H9 (cell line): ENCODE results near the gene PPTC7. TPM values are rescaled to one million over a fixed set of nuclear protein-coding genes. Genes with fewer than 3 reads are reported as not detected.

Experiments used
- DNase-seq: peaks from one replicate; pipeline ENCODE4 v3.0.0-alpha.2; 2017
- H2AFZ ChIP-seq: one replicate; pipeline ENCODE4 v1.6.1; 2013; ENCODE audit warnings: mild to moderate bottlenecking, low read length, control low read depth, moderate library complexity
- H2AK5ac ChIP-seq: 2 replicates; pipeline ENCODE4 v1.6.1; 2013; ENCODE audit warnings: low read length, control low read depth, mixed read lengths; ENCODE audit not compliant: insufficient read length
- H2BK120ac ChIP-seq: one replicate; pipeline ENCODE4 v1.6.1; 2013; ENCODE audit warnings: low read depth, mild to moderate bottlenecking, low read length, control low read depth, inconsistent platforms; ENCODE audit not compliant: poor library complexity, severe bottlenecking
- H2BK12ac ChIP-seq: 2 replicates; pipeline ENCODE4 v1.6.1; 2013; ENCODE audit warnings: low read length, control low read depth, mixed read lengths, low read depth; ENCODE audit not compliant: insufficient read length
- H2BK15ac ChIP-seq: 2 replicates; pipeline ENCODE4 v1.6.1; 2013; ENCODE audit warnings: low read depth, low read length, control low read depth
- H2BK20ac ChIP-seq: one replicate; pipeline ENCODE4 v1.6.1; 2013; ENCODE audit warnings: low read depth, mild to moderate bottlenecking, low read length, control low read depth, inconsistent platforms; ENCODE audit not compliant: poor library complexity, severe bottlenecking
- H2BK5ac ChIP-seq: 2 replicates; pipeline ENCODE4 v1.6.1; 2013; ENCODE audit warnings: low read length, control low read depth, mixed read lengths; ENCODE audit not compliant: insufficient read length
- H3K14ac ChIP-seq: 2 replicates; pipeline ENCODE4 v1.6.1; 2013; ENCODE audit warnings: low read length, control low read depth; ENCODE audit not compliant: insufficient read depth
- H3K18ac ChIP-seq: 2 replicates; pipeline ENCODE4 v1.6.1; 2013; ENCODE audit warnings: low read depth, mild to moderate bottlenecking, mixed read lengths, low read length, control low read depth; ENCODE audit not compliant: insufficient read length
- H3K23ac ChIP-seq: 2 replicates; pipeline ENCODE4 v1.6.1; 2013; ENCODE audit warnings: low read length, control low read depth, mixed read lengths, low read depth; ENCODE audit not compliant: insufficient read length
- H3K23me2 ChIP-seq: 2 replicates; pipeline ENCODE4 v1.6.1; 2013; ENCODE audit warnings: low read depth, mild to moderate bottlenecking, mixed read lengths, low read length, control low read depth; ENCODE audit not compliant: insufficient read length, poor library complexity, severe bottlenecking
- H3K27ac ChIP-seq: 2 replicates; pipeline ENCODE4 v1.5.1; 2013; ENCODE audit warnings: low read length, control low read depth, mixed read lengths, low read depth; ENCODE audit not compliant: insufficient read length
- H3K27me3 ChIP-seq: 2 replicates; pipeline ENCODE4 v1.6.1; 2013; ENCODE audit warnings: low read length, control low read depth, inconsistent platforms; ENCODE audit not compliant: insufficient read depth
- H3K4ac ChIP-seq: 2 replicates; pipeline ENCODE4 v1.6.1; 2013; ENCODE audit warnings: low read depth, mild to moderate bottlenecking, control low read depth, inconsistent platforms, low read length, moderate library complexity
- H3K4me1 ChIP-seq: 2 replicates; pipeline ENCODE4 v1.6.1; 2013; ENCODE audit warnings: low read length, control low read depth, inconsistent platforms; ENCODE audit not compliant: insufficient read depth
- H3K4me2 ChIP-seq: 2 replicates; pipeline ENCODE4 v1.6.1; 2013; ENCODE audit warnings: low read length, control low read depth, mixed read lengths; ENCODE audit not compliant: insufficient read length, insufficient read depth
- H3K56ac ChIP-seq: 2 replicates; pipeline ENCODE4 v1.6.1; 2013; ENCODE audit warnings: low read depth, mild to moderate bottlenecking, mixed read lengths, low read length, control low read depth; ENCODE audit not compliant: insufficient read length
- H3K79me1 ChIP-seq: 2 replicates; pipeline ENCODE4 v1.6.1; 2013; ENCODE audit warnings: low read depth, mild to moderate bottlenecking, moderate library complexity, low read length, control low read depth, inconsistent platforms; ENCODE audit not compliant: insufficient read depth, poor library complexity, severe bottlenecking
- H3K79me2 ChIP-seq: 2 replicates; pipeline ENCODE4 v1.6.1; 2013; ENCODE audit warnings: low read length, control low read depth, inconsistent platforms; ENCODE audit not compliant: insufficient read depth
- H3K9ac ChIP-seq: 2 replicates; pipeline ENCODE4 v1.6.1; 2013; ENCODE audit warnings: low read length, control low read depth, mixed read lengths; ENCODE audit not compliant: insufficient read length; ENCODE audit errors: extremely low read depth
- H3K9me3 ChIP-seq: one replicate; pipeline ENCODE4 v1.6.1; 2013; ENCODE audit warnings: low read depth, low read length, inconsistent platforms; ENCODE audit not compliant: control insufficient read depth
- H3T11ph ChIP-seq: one replicate; pipeline ENCODE4 v1.6.1; 2013; ENCODE audit warnings: mild to moderate bottlenecking, low read length, control low read depth, inconsistent platforms
- H4K20me1 ChIP-seq: one replicate; pipeline ENCODE4 v1.6.1; 2013; ENCODE audit not compliant: control insufficient read depth, insufficient read length, insufficient read depth
- H4K5ac ChIP-seq: 2 replicates; pipeline ENCODE4 v1.6.1; 2013; ENCODE audit warnings: low read depth, mild to moderate bottlenecking, mixed read lengths, low read length, control low read depth; ENCODE audit not compliant: insufficient read length
- H4K8ac ChIP-seq: replicated peaks from 2 replicates; pipeline ENCODE4 v1.6.1; 2013; ENCODE audit warnings: low read length, control low read depth, mixed read lengths, low read depth; ENCODE audit not compliant: insufficient read length
- H4K91ac ChIP-seq: 2 replicates; pipeline ENCODE4 v1.6.1; 2013; ENCODE audit warnings: low read depth, mild to moderate bottlenecking, moderate library complexity, mixed read lengths, low read length, control low read depth; ENCODE audit not compliant: insufficient read length
- H3K27ac Mint-ChIP-seq, 3 experiments: 2 replicates in 2 of 3; 3 replicates in 1 of 3; pipeline ENCODE4 v1.8.0; 2020 to 2021; ENCODE audit warnings: mixed read lengths in 3 of 3, mild to moderate bottlenecking in 1 of 3, moderate library complexity in 1 of 3
- H3K27me3 Mint-ChIP-seq: 2 replicates; pipeline ENCODE4 v1.8.0; 2021; ENCODE audit warnings: low read depth, mild to moderate bottlenecking, moderate library complexity, mixed read lengths
- H3K36me3 Mint-ChIP-seq, 3 experiments: 2 replicates in 2 of 3; 3 replicates in 1 of 3; pipeline ENCODE4 v1.8.0; 2020 to 2021; ENCODE audit warnings: low read depth in 3 of 3, mixed read lengths in 3 of 3; ENCODE audit not compliant: insufficient read depth in 1 of 3
- H3K4me1 Mint-ChIP-seq, 2 experiments: 2 replicates each; pipeline ENCODE4 v1.8.0; 2020; ENCODE audit warnings: mixed read lengths in 2 of 2
- H3K4me3 Mint-ChIP-seq, 2 experiments: 2 replicates in 1 of 2; 3 replicates in 1 of 2; pipeline ENCODE4 v1.8.0; 2020 to 2021; ENCODE audit warnings: mild to moderate bottlenecking in 2 of 2, mixed read lengths in 2 of 2, moderate library complexity in 1 of 2
- H3K9me3 Mint-ChIP-seq, 2 experiments: 2 replicates in 1 of 2; 3 replicates in 1 of 2; pipeline ENCODE4 v1.8.0; 2020; ENCODE audit warnings: mild to moderate bottlenecking in 2 of 2, mixed read lengths in 2 of 2, moderate library complexity in 1 of 2
- CTCF ChIP-seq: fragments of 200-600 bp; sonication (generic); conservative IDR thresholded peaks from 3 replicates; pipeline ENCODE4 v1.8.0; 2021; ENCODE audit warnings: antibody characterized with exemption, mild to moderate bottlenecking
- WGBS: extraction: QIAGEN DNeasy Blood & Tissue Kit; methylation state at CpG from one replicate; pipeline ENCODE4 v1.1.7; 2013; ENCODE audit warnings: missing lambda C conversion rate, low lambda C conversion rate, mixed read lengths; ENCODE audit not compliant: insufficient read length; ENCODE audit errors: extremely low coverage; 5-methylcytosine and 5-hydroxymethylcytosine counted together
- total RNA-seq: library from RNA; stranded (reverse); gene quantifications from 2 replicates; pipeline ENCODE4 v1.2.1, GENCODE V29; 2021

PPTC7 gene
- total RNA-seq, 1 experiment from 2014 or later = 15.8 TPM

- H3K23ac ChIP-seq = no peak overlapping the region
- TF ChIP-seq CTCF = no peak
- no peak overlapping the region; a peak in 2 of 7 replicates for H3K27ac Mint-ChIP-seq
- peaks cover 20 to 25% of the 10 kb centered on the region in 2 experiments for H3K9me3 Mint-ChIP-seq
- no peak overlapping the region for H4K91ac ChIP-seq
- no peak overlapping the region for H3T11ph ChIP-seq
- H2AK5ac ChIP-seq = no peak overlapping the region
- DNase-seq = no peak
- H3K4me1 Mint-ChIP-seq = peaks cover 4 to 11% of the 10 kb centered on the region in 2 experiments
- H3K4me1 ChIP-seq = no peaks in the 10 kb centered on the region
- no peak overlapping the region for H3K56ac ChIP-seq
- H2BK12ac ChIP-seq = no peak overlapping the region
- H3K18ac ChIP-seq = no peak overlapping the region
- H4K8ac ChIP-seq = no peak overlapping the region
- no peaks in the 10 kb centered on the region for H3K23me2 ChIP-seq
- no peak overlapping the region for H2BK15ac ChIP-seq
- no peaks in the 10 kb centered on the region for H3K27me3 Mint-ChIP-seq
- no peak overlapping the region for H2BK20ac ChIP-seq
- H2BK120ac ChIP-seq = no peak overlapping the region
- H2AFZ ChIP-seq = no peak overlapping the region
- H3K4me3 Mint-ChIP-seq = no peak overlapping the region
- no CpG with 5 or more reads among the region's 5 CpGs for WGBS
- no peak overlapping the region for H2BK5ac ChIP-seq
- peaks cover 2% of the 10 kb centered on the region for H3K79me1 ChIP-seq
- H3K4ac ChIP-seq = no peak overlapping the region
- H3K27ac ChIP-seq = no peak overlapping the region
- no peak overlapping the region for H3K4me2 ChIP-seq
- no peaks in the 10 kb centered on the region for H4K20me1 ChIP-seq
- H4K5ac ChIP-seq = no peak overlapping the region
- no peaks in the 10 kb centered on the region for H3K27me3 ChIP-seq
- H3K14ac ChIP-seq = no peak overlapping the region
- peaks cover 4% of the 10 kb centered on the region for H3K9me3 ChIP-seq
- H3K79me2 ChIP-seq = peaks cover 6% of the 10 kb centered on the region; the same call in 1 of the 2 replicates
- H3K36me3 Mint-ChIP-seq = peaks cover 15 to 22% (median 19%) of the 10 kb centered on the region in 3 experiments
- H3K9ac ChIP-seq = no peak overlapping the region
Measured at GRCh38 chr12:110566993-110567392, 16.1 kb downstream of the PPTC7 start.
